NCI-H748 treated with DMSO at 0.1 percent for 48 hours (cell line): Measurements from ENCODE around the gene BANF2.
"Not testable (repeated sequence)": the region's sequence is repeated elsewhere in the genome, so short reads cannot be mapped to it uniquely, and the experiment has no call there.

Source experiments
- DNase-seq: peaks from one replicate; lab custom pipeline; 2025; lab: John Stamatoyannopoulos, UW

The BANF2 gene

GRCh38 chr20:17766226-17766625 lies 66.5 kb downstream of the BANF2 start:
- DNase-seq, result no peak

GRCh38 chr20:17767624-17768023 lies 67.9 kb downstream of the BANF2 start:
- DNase-seq, result no peak

GRCh38 chr20:17768271-17768670 lies 68.5 kb downstream of the BANF2 start:
- DNase-seq, result no peak

DNA sequence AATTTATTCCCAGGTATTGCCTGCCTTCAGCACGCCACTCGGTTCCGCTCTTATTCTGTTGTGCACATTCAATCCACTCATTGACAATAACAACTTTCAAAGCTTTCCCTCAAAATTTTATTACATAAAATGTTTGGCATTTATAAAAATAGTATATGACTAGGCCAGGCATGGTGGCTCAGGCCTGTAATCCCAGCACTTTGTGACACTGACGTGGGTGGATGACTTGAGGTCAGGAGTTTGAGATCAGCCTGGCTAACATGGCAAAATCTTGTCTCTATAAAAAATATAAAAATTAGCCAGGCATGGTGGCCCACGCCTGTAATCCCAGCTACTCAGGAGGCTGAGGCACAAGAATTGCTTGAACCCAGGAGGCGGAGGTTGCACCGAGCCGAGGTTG lies 70.0 kb downstream of the BANF2 start:
- DNase-seq, result not testable (repeated sequence)

GRCh38 chr20:17771206-17772004 lies 71.6 kb downstream of the BANF2 start:
- DNase-seq, result no peak

GRCh38 chr20:17772005-17772343 lies 72.2 kb downstream of the BANF2 start:
- no peak for DNase-seq

DNA sequence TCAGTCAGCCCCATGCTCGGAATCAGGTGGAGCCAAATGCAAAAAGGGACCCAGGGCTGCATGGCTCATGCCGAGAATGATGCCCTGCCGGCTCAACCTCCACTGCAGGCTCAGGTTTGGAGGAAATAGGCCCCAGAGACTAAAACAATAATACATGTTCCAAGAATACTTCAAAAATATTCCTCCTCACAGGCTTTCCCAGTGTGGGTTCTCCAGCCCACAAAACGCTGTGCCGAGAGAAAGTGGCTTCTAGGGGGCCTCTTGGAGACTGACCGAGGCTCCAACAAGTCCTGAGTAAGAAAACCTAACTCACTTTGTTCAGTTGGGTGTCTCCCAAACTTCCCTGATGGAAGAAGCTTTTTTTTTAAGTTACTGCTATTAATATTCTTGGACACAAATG lies 73.9 kb downstream of the BANF2 start:
- DNase-seq, result no peak

- DNase-seq, result no peak
Measured at GRCh38 chr20:17775600-17775999, 75.8 kb downstream of the BANF2 start.

DNA sequence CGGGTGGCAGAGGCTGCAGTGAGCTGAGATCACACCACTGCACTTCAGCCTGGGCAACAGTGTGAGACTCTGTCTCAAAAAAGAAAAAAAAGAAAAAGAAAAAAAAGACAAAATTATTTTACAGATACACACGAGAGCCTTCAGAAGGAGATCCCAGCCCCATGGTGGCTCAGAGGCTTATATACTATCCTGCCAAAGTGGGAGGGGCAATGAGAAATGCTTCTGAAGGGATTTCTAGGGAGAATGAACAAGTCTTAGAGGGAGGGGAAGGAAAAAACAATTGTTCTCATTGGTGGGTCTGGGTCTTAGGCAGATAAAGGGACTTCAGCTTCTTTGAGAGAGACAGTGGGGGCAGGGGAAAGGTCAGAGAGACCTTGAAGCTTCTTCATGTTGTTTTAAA lies 76.8 kb downstream of the BANF2 start:
- no peak for DNase-seq

- DNase-seq, result not testable (repeated sequence)
Measured at GRCh38 chr20:17779011-17779410, 79.2 kb downstream of the BANF2 start.

DNA sequence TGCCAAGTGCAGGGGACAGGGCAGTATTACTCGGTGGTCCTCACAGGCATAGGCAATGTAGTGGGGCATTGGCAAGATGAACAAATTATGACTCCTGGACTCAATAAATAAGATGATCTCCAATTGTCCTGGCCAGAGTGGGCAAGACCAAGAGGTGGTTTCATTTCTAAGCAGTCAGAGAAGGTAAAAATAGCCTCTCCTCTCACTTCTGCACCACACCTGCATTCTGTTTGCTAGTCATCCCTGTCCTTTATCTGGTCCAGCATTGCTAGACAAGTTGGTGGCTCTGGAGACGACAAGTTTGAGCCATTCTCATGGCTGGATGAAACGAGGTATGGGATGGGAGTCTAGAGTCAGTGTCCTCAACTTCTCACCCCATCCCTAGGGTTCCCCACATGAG lies 83.0 kb downstream of the BANF2 start:
- no peak for DNase-seq

GRCh38 chr20:17783671-17784070 lies 83.9 kb downstream of the BANF2 start:
- DNase-seq, result no peak

DNA sequence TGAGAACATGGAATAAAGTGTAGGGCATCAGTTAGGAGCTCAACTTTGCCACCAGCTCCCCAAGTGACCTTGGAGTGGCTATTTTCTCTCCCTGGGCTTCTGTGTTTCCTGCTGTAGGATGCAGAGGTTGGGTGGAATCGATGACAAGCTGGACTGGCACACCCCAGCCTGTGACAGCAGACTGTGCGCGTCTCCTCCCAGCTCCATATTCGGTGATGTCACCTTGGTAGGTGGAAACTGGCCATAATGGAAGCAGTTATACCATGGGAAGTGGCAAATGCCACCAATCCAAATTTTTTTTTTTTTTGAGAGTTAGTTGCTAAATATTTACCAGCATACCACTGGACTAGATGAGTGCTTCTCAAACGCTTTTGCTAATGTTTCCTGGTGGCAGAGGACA lies 85.2 kb downstream of the BANF2 start:
- DNase-seq, result no peak
